Neural crest cell (in vitro differentiated cells): ENCODE measurements around the gene DDX10. TPM values are rescaled to one million over a fixed set of nuclear protein-coding genes. Genes with fewer than 3 reads are reported as not detected.

Experiments used
- DNase-seq: peaks from one replicate; pipeline ENCODE4 v3.0.0; 2021; ENCODE audit warnings: low read depth, mixed read lengths, low spot score
- H3K27ac Mint-ChIP-seq: one replicate; pipeline ENCODE4 v1.8.0; 2021; ENCODE audit warnings: mild to moderate bottlenecking, mixed read lengths; ENCODE audit not compliant: unreplicated experiment
- H3K27me3 Mint-ChIP-seq: 2 replicates; pipeline ENCODE4 v1.8.0; 2021; ENCODE audit warnings: low read depth, mild to moderate bottlenecking, mixed read lengths
- H3K36me3 Mint-ChIP-seq: 2 replicates; pipeline ENCODE4 v1.8.0; 2021; ENCODE audit warnings: low read depth, mild to moderate bottlenecking, mixed read lengths
- H3K4me1 Mint-ChIP-seq: 2 replicates; pipeline ENCODE4 v1.8.0; 2021; ENCODE audit warnings: mixed read lengths
- H3K4me3 Mint-ChIP-seq: one replicate; pipeline ENCODE4 v1.8.0; 2021; ENCODE audit warnings: mild to moderate bottlenecking, mixed read lengths
- H3K9me3 Mint-ChIP-seq: 2 replicates; pipeline ENCODE4 v1.8.0; 2021; ENCODE audit warnings: mixed read lengths
- total RNA-seq: library from RNA; stranded (reverse); gene quantifications from 2 replicates; pipeline ENCODE4 v1.2.1, GENCODE V29; 2021
- TF ChIP-seq, protein P1 (sequence below): fragments of 200-600 bp; sonication (generic); conservative IDR thresholded peaks from 2 replicates; pipeline ENCODE4 v1.5.0; 2021; ENCODE audit warnings: antibody characterized with exemption, mild to moderate bottlenecking

Gene DDX10
- total RNA-seq, 1 donor from 2014 or later = 38.5 TPM

- Mint-ChIP-seq H3K9me3 (no peaks in the 10 kb centered on the region), H3K4me1 (peaks cover 6% of the 10 kb centered on the region), H3K4me3 (no peak overlapping the region), H3K27ac (no peak overlapping the region), H3K27me3 (no peaks in the 10 kb centered on the region), H3K36me3 (no peaks in the 10 kb centered on the region)
- TF ChIP-seq, protein P1, sequence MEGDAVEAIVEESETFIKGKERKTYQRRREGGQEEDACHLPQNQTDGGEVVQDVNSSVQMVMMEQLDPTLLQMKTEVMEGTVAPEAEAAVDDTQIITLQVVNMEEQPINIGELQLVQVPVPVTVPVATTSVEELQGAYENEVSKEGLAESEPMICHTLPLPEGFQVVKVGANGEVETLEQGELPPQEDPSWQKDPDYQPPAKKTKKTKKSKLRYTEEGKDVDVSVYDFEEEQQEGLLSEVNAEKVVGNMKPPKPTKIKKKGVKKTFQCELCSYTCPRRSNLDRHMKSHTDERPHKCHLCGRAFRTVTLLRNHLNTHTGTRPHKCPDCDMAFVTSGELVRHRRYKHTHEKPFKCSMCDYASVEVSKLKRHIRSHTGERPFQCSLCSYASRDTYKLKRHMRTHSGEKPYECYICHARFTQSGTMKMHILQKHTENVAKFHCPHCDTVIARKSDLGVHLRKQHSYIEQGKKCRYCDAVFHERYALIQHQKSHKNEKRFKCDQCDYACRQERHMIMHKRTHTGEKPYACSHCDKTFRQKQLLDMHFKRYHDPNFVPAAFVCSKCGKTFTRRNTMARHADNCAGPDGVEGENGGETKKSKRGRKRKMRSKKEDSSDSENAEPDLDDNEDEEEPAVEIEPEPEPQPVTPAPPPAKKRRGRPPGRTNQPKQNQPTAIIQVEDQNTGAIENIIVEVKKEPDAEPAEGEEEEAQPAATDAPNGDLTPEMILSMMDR = no peak
- DNase-seq = no peak
Observed at GRCh38 chr11:108852701-108853100, 187.8 kb downstream of the DDX10 start.

GRCh38 chr11:108853151-108853550 lies 188.3 kb downstream of the DDX10 start:
- H3K27me3 Mint-ChIP-seq = no peaks in the 10 kb centered on the region
- no peaks in the 10 kb centered on the region for H3K36me3 Mint-ChIP-seq
- no peak overlapping the region for H3K27ac Mint-ChIP-seq

DNA sequence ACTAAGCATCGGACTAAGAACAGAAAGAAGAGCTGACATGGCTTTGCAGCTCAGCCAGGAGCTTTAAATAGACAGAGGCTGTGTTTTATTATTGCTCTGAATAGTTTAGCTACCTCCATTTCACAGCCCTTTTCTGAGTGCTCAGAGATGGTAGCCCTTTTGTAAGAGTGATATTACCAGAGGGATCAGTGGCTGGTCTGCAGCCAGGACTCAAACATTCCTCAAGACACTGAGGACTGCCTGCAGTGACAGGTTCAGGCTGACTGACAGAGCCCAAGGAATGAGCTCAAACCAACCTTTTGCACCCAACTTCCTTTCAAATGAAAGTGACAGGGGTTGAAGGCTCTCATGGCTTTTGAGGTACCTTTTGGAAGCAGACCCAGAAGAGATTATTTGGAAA lies 189.0 kb downstream of the DDX10 start:
- H3K36me3 Mint-ChIP-seq = no peaks in the 10 kb centered on the region
- no peaks in the 10 kb centered on the region for H3K9me3 Mint-ChIP-seq
- peaks cover 6% of the 10 kb centered on the region for H3K4me1 Mint-ChIP-seq
- H3K4me3 Mint-ChIP-seq = no peak overlapping the region
- H3K27ac Mint-ChIP-seq = no peak overlapping the region
- H3K27me3 Mint-ChIP-seq = no peaks in the 10 kb centered on the region
- TF ChIP-seq, protein P1 = no peak
- no peak for DNase-seq

More at GRCh38 chr11:108853151-108853550, 188.3 kb downstream of the DDX10 start:
- Mint-ChIP-seq H3K4me1 (peaks cover 6% of the 10 kb centered on the region), H3K4me3 (no peak overlapping the region), H3K9me3 (no peaks in the 10 kb centered on the region)
- no peak for DNase-seq
- TF ChIP-seq, protein P1 = no peak

DNA sequence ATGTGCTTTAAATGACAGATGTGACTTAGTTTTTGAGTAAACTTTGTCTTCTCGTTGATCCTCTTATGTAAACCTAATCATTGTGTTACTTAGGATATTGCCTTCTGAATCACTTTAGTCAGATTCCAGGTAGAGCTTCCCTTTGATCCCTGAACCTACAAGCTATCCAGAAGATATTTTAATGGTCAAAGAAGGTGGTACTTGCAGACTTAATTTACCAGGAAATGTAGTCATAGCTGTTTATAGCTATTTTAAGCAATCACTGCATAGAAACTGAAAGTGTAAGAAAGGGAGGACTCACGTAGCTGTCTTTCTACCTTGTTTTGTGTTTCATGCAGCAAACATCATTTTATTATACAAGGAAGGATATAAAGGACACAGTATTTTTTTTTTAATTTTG lies 189.5 kb downstream of the DDX10 start:
- H3K9me3 Mint-ChIP-seq = no peaks in the 10 kb centered on the region
- TF ChIP-seq, protein P1 = no peak
- H3K36me3 Mint-ChIP-seq = no peaks in the 10 kb centered on the region
- no peak overlapping the region for H3K27ac Mint-ChIP-seq
- no peak overlapping the region for H3K4me3 Mint-ChIP-seq
- no peaks in the 10 kb centered on the region for H3K27me3 Mint-ChIP-seq
- no peak for DNase-seq
- peaks cover 6% of the 10 kb centered on the region for H3K4me1 Mint-ChIP-seq

GRCh38 chr11:108857382-108857781 lies 192.5 kb downstream of the DDX10 start:
- no peak for DNase-seq
- H3K4me1 Mint-ChIP-seq = peaks cover 6% of the 10 kb centered on the region
- no peak overlapping the region for H3K27ac Mint-ChIP-seq
- H3K9me3 Mint-ChIP-seq = no peaks in the 10 kb centered on the region
- no peaks in the 10 kb centered on the region for H3K36me3 Mint-ChIP-seq
- TF ChIP-seq, protein P1 = no peak
- H3K4me3 Mint-ChIP-seq = no peak overlapping the region
- H3K27me3 Mint-ChIP-seq = no peaks in the 10 kb centered on the region

DNA sequence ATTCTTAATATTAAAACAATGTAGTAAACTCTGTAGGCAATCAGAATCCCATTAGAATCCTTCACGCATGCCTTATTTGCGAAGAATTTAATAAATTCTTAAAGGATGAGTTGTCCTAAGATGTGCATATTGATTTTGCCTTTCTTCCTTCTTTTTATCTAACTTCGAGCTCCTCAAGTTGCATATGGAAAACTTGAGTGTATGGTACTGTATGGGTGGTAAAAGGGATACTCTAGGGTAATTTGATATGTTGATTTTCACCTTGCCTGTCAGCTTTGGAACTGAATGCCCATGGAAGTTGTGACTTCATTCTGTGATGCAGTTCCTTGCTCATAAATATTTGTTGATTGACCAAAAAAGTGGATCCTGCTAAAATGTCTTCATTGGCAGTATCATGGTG lies 193.8 kb downstream of the DDX10 start:
- Mint-ChIP-seq H3K9me3 (no peaks in the 10 kb centered on the region), H3K27me3 (no peaks in the 10 kb centered on the region), H3K27ac (no peak overlapping the region), H3K4me1 (peaks cover 4% of the 10 kb centered on the region), H3K36me3 (no peaks in the 10 kb centered on the region), H3K4me3 (no peak overlapping the region)
- TF ChIP-seq, protein P1 = no peak
- no peak for DNase-seq
